Retina (tissue), 1 donor: ENCODE results near the gene CHTF18.
"Not testable (repeated sequence)": the region's sequence is repeated elsewhere in the genome, so short reads cannot be mapped to it uniquely, and the experiment has no call there.

Experiments used
- DNase-seq: peaks from one replicate; pipeline ENCODE4 v3.0.0-alpha.2; 2016

The CHTF18 gene

GRCh38 chr16:788399-789126 lies at the start of gene CHTF18:
Gene CHTF18, plus strand, starts transcription at chr16:788620. Its CDS starts 65 bp downstream, at chr16:788685.
- DNase-seq = peak; percentile 87

DNA sequence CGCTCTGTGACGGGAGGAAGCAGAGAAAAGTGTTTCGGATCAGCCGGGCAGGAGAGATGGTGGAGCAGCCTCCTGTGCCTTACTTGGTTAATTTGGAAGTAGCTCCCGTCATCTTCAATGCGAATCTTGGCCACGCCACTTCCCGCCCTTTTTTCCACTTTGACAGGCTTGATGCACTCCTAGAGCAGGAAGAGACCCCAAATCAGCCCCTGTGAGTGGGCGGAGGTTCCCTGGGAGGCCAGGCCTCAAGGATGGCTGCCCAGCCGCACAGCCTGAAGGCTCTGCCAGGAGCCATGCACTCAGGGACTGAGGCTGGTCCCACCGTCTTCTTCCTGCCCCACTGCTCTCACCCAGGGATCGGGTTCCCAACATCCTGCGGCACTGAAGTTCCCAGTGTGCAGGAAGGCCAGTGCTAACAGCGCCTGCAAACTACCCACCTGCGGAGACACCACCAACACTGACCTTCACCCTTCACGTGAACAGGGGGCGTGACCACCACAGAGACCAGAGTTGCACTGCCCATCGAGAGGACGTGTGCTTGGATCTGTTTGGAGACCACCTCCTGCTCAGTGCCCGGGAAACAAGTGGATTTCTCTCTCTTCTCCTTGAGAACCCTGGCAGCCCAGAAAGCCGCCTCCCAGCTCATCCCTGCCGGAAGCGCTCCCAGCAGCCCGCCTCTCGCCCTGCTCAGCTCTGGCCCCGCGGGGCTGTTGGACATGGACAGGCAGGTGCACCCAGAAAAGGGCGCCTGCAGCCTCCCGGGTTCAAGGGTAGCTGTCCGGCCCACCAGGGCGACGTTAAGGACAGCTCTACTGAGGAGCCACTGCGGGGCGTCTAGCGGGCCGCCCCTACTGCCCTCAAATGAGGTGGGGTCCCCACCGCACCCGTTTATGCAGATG lies 48.6 kb upstream of the CHTF18 start:
- no peak for DNase-seq

- DNase-seq = no peak
These were observed 48.0 kb upstream of the CHTF18 start for GRCh38 chr16:740459-740763.

DNA sequence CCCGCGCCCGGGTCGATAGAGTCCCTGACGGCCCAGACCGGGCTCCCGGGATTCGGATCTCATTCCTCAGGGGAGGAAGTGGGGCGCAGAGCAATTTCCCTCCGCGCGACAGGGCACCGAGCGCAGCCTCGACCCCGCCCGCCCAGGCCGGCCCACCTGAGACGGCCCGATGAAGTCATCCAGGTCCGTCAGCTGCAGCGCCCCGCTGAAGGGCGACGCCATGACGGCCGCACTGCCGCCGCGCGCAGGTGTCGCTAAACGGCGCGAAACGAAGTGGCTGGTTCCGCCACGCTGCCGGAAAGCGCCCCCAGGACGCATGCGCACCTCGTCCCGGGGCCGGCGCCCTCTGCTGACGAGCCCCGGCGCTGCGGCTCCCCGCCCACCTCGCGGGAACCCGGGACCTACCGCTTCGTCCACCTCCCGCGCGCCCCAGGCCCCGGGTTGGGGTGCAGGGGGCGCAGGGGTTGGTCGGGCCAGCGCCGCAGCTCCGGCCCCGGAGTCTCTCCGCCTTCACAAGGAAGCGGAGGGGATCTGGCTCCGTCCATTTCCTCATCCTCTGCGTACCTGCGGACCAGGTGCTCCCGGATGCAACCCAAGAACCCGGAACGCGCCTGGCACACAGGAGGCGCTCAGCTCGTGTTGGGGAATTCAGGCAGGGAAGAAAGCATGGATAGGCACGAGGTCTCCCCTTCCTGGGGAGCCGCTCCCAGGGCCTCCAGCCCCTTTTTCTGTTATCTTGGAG lies 47.5 kb upstream of the CHTF18 start, which contains the start of gene CIAO3:
TSS of gene CIAO3 (minus strand) at position 234 of the 742 bp plus-strand sequence. CDS start at position 222, 12 bp downstream.
- peak; percentile 95 for DNase-seq

GRCh38 chr16:741986-742629 lies 46.3 kb upstream of the CHTF18 start:
- no peak for DNase-seq

- not testable (repeated sequence) for DNase-seq
These were observed 45.5 kb upstream of the CHTF18 start for GRCh38 chr16:742894-743293.

DNA sequence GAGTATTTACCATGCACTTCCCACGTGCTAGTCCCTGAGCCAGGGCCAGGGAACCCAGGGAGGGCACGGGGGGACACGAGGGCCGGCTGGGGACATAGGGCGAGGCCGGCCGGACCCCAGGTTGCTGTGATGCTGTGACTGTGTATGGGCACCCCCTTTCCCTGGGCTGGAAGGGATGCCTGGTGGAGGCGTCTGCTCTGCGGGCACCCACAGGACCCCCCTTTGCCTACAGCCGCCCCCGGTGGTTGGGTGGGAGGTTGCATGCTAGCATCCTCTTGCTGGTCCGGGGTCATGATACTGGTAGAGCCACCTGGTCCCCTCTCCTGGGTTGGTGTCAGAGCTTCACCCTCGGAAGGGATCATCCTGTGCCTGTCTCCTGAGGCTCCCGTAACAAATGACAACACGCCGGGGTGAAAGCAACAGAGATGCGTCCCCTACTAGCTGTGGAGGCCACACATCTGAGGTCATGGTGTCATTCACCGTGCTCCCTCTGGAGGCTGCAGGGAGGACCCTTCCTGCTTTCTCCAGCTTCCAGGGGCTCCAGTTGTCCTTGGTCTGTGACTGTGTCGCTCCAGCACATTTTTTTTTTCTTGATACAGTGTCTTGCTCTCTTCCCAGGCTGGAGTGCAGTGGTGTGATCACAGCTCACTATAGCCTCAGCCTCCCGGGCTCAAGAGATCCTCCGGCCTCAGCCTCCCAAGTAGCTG lies 44.5 kb upstream of the CHTF18 start:
- DNase-seq = no peak

- no peak for DNase-seq
These were observed 42.7 kb upstream of the CHTF18 start for GRCh38 chr16:745739-746138.

GRCh38 chr16:746637-747036 lies 41.8 kb upstream of the CHTF18 start:
- no peak for DNase-seq

- DNase-seq = no peak
These were observed 40.3 kb upstream of the CHTF18 start for GRCh38 chr16:747978-748746.

GRCh38 chr16:749010-749409 lies 39.4 kb upstream of the CHTF18 start:
- no peak for DNase-seq

DNA sequence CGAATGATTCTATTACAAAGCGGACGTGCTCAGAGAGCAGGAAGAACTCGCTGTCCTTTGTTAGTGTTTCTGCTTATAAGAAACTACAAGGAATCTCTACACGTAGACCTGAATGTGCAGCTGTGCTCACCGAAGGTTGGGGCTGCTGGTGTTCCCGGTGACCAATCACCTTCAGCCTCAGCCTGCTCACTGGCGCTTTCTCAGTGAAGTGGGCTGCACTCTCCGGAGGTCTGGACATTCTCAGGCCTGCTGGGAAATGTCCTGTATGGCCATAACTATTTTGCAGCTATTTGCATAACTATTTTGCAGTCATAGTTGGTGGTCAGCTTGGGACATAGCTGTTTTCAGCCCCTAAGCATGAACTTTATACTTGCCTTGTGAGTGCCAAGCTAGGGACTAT lies 37.9 kb upstream of the CHTF18 start:
- DNase-seq = no peak

GRCh38 chr16:751152-752006 lies 37.0 kb upstream of the CHTF18 start:
- DNase-seq = no peak

GRCh38 chr16:752007-752312 lies 36.5 kb upstream of the CHTF18 start:
- DNase-seq = no peak

- not testable (repeated sequence) for DNase-seq
These were observed 34.3 kb upstream of the CHTF18 start for GRCh38 chr16:754121-754607.

- no peak for DNase-seq
These were observed 33.8 kb upstream of the CHTF18 start for GRCh38 chr16:754656-755055.

DNA sequence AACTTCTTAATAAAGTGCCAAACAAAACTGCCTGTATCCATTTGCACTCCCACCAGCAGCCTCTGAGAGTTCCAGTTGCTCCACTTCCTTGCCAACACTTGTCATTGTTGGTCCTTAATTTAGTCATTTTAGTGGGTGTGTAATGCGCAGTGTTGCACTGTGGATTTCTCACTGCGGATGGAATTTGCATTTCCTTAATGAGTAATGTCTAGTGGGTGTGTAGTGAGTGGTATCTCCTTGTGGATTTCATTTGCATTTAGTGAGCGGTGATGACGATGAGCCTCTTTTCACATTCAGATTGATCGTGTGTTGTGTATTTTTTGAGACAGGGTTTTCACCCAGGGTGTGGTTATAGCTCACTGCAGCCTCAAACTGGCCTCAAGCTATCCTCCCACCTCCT lies 32.0 kb upstream of the CHTF18 start:
- no peak for DNase-seq

- DNase-seq = no peak
These were observed 29.1 kb upstream of the CHTF18 start for GRCh38 chr16:759110-759910.

- no peak for DNase-seq
These were observed 28.4 kb upstream of the CHTF18 start for GRCh38 chr16:760065-760464.
